Measurements from ENCODE around the gene RAB5A.
"Not testable (repeated sequence)": the region's sequence is repeated elsewhere in the genome, so short reads cannot be mapped to it uniquely, and the experiment has no call there.

RAB5A gene

DNA sequence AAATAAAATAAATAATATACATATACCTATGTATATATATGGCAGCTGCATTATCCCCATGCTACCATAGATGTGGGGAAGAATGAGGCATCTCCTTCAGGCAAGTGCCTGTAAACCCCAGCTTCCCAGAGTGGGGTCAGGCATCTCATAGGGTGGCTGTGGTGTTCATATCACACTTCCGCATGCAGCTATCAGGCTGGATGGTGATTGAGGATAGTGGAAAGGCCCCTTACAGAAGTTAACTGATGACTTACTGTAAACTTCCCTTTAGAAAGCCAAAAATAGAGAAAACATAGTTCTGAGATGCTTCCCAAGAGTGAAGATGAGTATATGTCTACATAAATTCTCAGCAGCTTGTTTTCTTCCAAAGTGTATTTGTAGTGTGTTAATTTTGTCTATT, 68.6 kb downstream of the RAB5A start:
- TF ChIP-seq, protein P1, sequence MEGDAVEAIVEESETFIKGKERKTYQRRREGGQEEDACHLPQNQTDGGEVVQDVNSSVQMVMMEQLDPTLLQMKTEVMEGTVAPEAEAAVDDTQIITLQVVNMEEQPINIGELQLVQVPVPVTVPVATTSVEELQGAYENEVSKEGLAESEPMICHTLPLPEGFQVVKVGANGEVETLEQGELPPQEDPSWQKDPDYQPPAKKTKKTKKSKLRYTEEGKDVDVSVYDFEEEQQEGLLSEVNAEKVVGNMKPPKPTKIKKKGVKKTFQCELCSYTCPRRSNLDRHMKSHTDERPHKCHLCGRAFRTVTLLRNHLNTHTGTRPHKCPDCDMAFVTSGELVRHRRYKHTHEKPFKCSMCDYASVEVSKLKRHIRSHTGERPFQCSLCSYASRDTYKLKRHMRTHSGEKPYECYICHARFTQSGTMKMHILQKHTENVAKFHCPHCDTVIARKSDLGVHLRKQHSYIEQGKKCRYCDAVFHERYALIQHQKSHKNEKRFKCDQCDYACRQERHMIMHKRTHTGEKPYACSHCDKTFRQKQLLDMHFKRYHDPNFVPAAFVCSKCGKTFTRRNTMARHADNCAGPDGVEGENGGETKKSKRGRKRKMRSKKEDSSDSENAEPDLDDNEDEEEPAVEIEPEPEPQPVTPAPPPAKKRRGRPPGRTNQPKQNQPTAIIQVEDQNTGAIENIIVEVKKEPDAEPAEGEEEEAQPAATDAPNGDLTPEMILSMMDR (IDR thresholded peaks at IDR 0.05; ENCODE audit: insufficient read depth, low read length), result no peak
- TF ChIP-seq SPI1 (IDR thresholded peaks at IDR 0.05; ENCODE audit: borderline replicate concordance, low read depth), result no peak
- no peak for TF ChIP-seq POLR2AphosphoS5 (IDR thresholded peaks at IDR 0.05; ENCODE audit: low read depth)
- TF ChIP-seq GABPA (IDR thresholded peaks at IDR 0.05; ENCODE audit: low read depth), result no peak
- TF ChIP-seq, protein P2, sequence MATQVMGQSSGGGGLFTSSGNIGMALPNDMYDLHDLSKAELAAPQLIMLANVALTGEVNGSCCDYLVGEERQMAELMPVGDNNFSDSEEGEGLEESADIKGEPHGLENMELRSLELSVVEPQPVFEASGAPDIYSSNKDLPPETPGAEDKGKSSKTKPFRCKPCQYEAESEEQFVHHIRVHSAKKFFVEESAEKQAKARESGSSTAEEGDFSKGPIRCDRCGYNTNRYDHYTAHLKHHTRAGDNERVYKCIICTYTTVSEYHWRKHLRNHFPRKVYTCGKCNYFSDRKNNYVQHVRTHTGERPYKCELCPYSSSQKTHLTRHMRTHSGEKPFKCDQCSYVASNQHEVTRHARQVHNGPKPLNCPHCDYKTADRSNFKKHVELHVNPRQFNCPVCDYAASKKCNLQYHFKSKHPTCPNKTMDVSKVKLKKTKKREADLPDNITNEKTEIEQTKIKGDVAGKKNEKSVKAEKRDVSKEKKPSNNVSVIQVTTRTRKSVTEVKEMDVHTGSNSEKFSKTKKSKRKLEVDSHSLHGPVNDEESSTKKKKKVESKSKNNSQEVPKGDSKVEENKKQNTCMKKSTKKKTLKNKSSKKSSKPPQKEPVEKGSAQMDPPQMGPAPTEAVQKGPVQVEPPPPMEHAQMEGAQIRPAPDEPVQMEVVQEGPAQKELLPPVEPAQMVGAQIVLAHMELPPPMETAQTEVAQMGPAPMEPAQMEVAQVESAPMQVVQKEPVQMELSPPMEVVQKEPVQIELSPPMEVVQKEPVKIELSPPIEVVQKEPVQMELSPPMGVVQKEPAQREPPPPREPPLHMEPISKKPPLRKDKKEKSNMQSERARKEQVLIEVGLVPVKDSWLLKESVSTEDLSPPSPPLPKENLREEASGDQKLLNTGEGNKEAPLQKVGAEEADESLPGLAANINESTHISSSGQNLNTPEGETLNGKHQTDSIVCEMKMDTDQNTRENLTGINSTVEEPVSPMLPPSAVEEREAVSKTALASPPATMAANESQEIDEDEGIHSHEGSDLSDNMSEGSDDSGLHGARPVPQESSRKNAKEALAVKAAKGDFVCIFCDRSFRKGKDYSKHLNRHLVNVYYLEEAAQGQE (IDR thresholded peaks at IDR 0.05; ENCODE audit: insufficient replicate concordance, low read depth), result no peak
- Histone ChIP-seq H3K4me3 (replicated peaks; ENCODE audit: insufficient read depth, low read length) (no peak overlapping the region), H3K27ac (replicated peaks) (no peak overlapping the region), H3K27me3 (ENCODE audit: insufficient read depth, poor library complexity, severe bottlenecking) (no peaks in the 10 kb centered on the region)
- DNase-seq (ENCODE audit: low read depth in 1 of 2, low spot score in 1 of 2), result no peak

DNA sequence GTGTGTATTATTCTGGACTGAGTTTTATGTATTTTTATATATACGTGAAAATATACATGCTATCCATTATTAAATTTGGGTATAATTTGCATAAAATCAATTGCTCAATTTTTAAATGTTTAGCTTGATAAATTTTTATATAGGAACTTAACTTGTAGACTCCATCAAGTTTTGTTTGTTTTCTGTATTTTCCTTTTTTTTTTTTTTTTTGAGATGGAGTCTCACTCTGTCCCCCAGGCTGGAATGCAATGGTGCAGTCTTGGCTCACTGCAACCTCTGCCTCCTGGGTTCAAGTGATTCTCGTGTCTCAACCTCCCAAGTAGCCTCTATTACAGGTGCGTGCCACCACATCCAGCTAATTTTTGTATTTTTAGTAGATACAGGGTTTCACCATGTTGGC, 69.2 kb downstream of the RAB5A start:
- not testable (repeated sequence) for DNase-seq (ENCODE audit: low read depth in 1 of 2, low spot score in 1 of 2); H3K27ac ChIP-seq (replicated peaks); H3K4me3 ChIP-seq (replicated peaks; ENCODE audit: insufficient read depth, low read length); H3K27me3 ChIP-seq (ENCODE audit: insufficient read depth, poor library complexity, severe bottlenecking)

DNA sequence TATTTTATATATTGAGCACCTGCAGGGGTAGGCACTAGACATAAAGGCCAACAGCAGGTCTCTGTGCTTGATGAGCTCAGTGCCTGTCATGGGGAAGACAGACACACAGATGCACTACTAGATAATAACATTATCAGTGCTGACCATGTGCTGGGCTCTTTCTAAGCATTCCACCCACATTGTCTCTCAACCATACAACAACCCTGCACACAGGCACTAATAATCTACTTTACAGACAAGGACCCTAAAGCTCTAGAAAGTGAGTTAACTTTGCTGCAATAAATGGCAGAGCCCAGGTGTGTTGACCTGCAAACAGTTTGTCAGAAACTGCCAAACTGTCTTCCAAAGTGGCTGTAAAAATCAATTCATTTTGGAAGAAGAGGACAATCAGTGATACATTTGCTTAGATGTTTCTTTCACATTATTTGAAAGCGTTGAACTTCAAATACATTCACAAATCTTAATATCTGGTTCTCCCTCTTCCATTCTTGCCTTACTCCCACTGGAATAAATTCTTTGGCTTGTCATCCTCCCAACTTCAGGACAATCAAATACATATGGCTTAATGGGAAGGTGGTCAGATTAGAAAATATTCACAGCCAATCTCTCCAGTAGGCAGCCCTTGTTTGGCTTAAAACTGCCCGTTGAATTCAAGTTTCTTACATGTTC, 76.2 kb downstream of the RAB5A start:
- Histone ChIP-seq H3K27me3 (ENCODE audit: insufficient read depth, poor library complexity, severe bottlenecking) (no peaks in the 10 kb centered on the region), H3K4me3 (replicated peaks; ENCODE audit: insufficient read depth, low read length) (no peak overlapping the region), H3K27ac (replicated peaks) (no peak overlapping the region)
- TF ChIP-seq, protein P1 (IDR thresholded peaks at IDR 0.05; ENCODE audit: insufficient read depth, low read length), result no peak
- TF ChIP-seq, protein P2 (IDR thresholded peaks at IDR 0.05; ENCODE audit: insufficient replicate concordance, low read depth), result no peak
- TF ChIP-seq POLR2AphosphoS5 (IDR thresholded peaks at IDR 0.05; ENCODE audit: low read depth) (no peak), SPI1 (IDR thresholded peaks at IDR 0.05; ENCODE audit: borderline replicate concordance, low read depth) (no peak), GABPA (IDR thresholded peaks at IDR 0.05; ENCODE audit: low read depth) (no peak)
- DNase-seq (ENCODE audit: low read depth in 1 of 2, low spot score in 1 of 2), result no peak

DNA sequence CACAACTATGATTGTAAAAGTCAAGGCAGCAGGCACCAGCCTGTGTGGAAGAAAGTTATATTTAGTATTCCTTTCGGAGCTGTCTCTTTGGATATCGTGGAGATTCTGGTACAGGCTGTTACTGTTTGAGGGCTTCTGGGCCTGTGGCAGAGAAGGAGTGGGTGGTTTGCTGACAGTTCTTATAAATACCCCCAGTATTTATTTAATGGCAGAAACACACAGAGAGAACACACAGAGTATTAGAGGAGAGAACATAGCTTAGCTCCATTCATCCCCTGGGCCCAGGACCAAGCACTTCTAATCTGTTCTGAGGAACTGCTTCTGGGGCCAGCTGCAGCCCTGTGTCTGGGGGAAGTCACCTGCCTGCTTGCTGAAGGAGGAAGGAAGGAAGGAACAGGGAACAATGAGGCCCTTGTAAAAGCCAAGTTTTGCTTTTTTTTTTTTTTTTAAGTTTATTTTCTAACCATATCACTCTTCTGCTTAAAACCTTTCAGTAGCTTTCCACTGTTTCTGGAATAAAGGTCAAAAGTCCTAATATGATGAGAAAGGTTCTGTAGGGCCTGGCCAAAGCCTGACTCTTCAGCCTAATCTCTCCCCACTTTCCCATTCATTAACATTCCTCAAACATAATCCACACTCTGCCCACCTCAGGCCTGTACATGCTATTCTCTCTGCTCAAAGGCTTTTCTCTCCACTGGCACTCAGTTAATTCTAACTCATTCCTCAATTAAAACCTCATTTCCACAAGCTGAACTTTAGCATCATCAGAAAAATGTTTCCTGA, 76.9 kb downstream of the RAB5A start:
- DNase-seq (ENCODE audit: low read depth in 1 of 2, low spot score in 1 of 2), result peak in 1 of 2 experiments; percentile 74
- TF ChIP-seq SPI1 (IDR thresholded peaks at IDR 0.05; ENCODE audit: borderline replicate concordance, low read depth), result peak; percentile 78; the same call in 1 of the 2 replicates
- TF ChIP-seq POLR2AphosphoS5 (IDR thresholded peaks at IDR 0.05; ENCODE audit: low read depth), result no peak
- H3K4me3 ChIP-seq (replicated peaks; ENCODE audit: insufficient read depth, low read length), result no peak overlapping the region
- H3K27me3 ChIP-seq (ENCODE audit: insufficient read depth, poor library complexity, severe bottlenecking), result no peaks in the 10 kb centered on the region
- H3K27ac ChIP-seq (replicated peaks), result no peak overlapping the region
